Activated T-cell treated with anti-CD3 and anti-CD28 coated beads for 4 hours (primary cell): Measurements from ENCODE around the gene GLI1.
"Not testable (repeated sequence)": the region's sequence is repeated elsewhere in the genome, so short reads cannot be mapped to it uniquely, and the experiment has no call there.

Experiments used
- DNase-seq: peaks from one replicate; pipeline ENCODE4 v3.0.0-alpha.2; 2020

Gene GLI1

GRCh38 chr12:57476993-57477709, 17.6 kb downstream of the GLI1 start:
- DNase-seq, result no peak

GRCh38 chr12:57477710-57478681, 18.4 kb downstream of the GLI1 start:
- DNase-seq, result no peak

GRCh38 chr12:57479043-57479375, 19.4 kb downstream of the GLI1 start:
- DNase-seq, result no peak

GRCh38 chr12:57479376-57480115, 20.0 kb downstream of the GLI1 start, which contains the start of gene ARHGAP9:
Gene ARHGAP9, minus strand, starts transcription at chr12:57479866. Its CDS starts 460 bp downstream, at chr12:57479406.
- DNase-seq, result no peak

GRCh38 chr12:57481671-57482070, 22.1 kb downstream of the GLI1 start:
- DNase-seq, result no peak

- no peak for DNase-seq
Observed at GRCh38 chr12:57483466-57483865, 23.9 kb downstream of the GLI1 start.

- DNase-seq, result no peak
Observed at GRCh38 chr12:57485695-57486094, 26.1 kb downstream of the GLI1 start.

GRCh38 chr12:57487055-57487596, 27.5 kb downstream of the GLI1 start:
- no peak for DNase-seq

GRCh38 chr12:57487597-57488401, 28.2 kb downstream of the GLI1 start, which contains the start of gene MARS1:
Gene MARS1, plus strand, starts transcription at chr12:57488068. Its CDS starts 23 bp downstream, at chr12:57488091.
- peak; percentile 83 for DNase-seq

- DNase-seq, result no peak
Observed at GRCh38 chr12:57488402-57489156, 29.0 kb downstream of the GLI1 start.

GRCh38 chr12:57489157-57489641, 29.6 kb downstream of the GLI1 start:
- no peak for DNase-seq

GRCh38 chr12:57490126-57490525, 30.5 kb downstream of the GLI1 start:
- no peak for DNase-seq

- DNase-seq, result no peak
Observed at GRCh38 chr12:57491393-57492280, 32.1 kb downstream of the GLI1 start.

- not testable (repeated sequence) for DNase-seq
Observed at GRCh38 chr12:57495051-57495701, 35.6 kb downstream of the GLI1 start.

GRCh38 chr12:57496822-57497221, 37.2 kb downstream of the GLI1 start:
- no peak for DNase-seq

GRCh38 chr12:57497223-57498131, 37.9 kb downstream of the GLI1 start:
- DNase-seq, result no peak

- no peak for DNase-seq
Observed at GRCh38 chr12:57498132-57498502, 38.5 kb downstream of the GLI1 start.

GRCh38 chr12:57498571-57498970, 39.0 kb downstream of the GLI1 start:
- no peak for DNase-seq
